Transverse colon (tissue), 4 donors: ENCODE measurements around the gene C10orf90. TPM values are rescaled to one million over a fixed set of nuclear protein-coding genes. Genes with fewer than 3 reads are reported as not detected.

Experiments used
- DNase-seq: peaks from one replicate; pipeline ENCODE4 v3.0.0-alpha.2; 2019
- H3K27ac ChIP-seq, 4 donors: fragments of 200-600 bp; sonication (generic); 2 replicates each; pipeline ENCODE4 v1.5.1; 2016 to 2018; ENCODE audit warnings: inconsistent platforms in 4 of 4
- H3K27me3 ChIP-seq: fragments of 200-600 bp; sonication (generic); 2 replicates; pipeline ENCODE4 v1.5.1; 2017; ENCODE audit warnings: inconsistent platforms
- H3K36me3 ChIP-seq, 4 donors: fragments of 200-600 bp; sonication (generic); 2 replicates each; pipeline ENCODE4 v1.5.1; 2017 to 2019; ENCODE audit warnings: inconsistent platforms in 4 of 4
- H3K4me1 ChIP-seq, 4 donors: fragments of 200-600 bp; sonication (generic); 2 replicates each; pipeline ENCODE4 v1.5.1; 2017 to 2020; ENCODE audit warnings: inconsistent platforms in 4 of 4
- H3K4me3 ChIP-seq, 4 donors: fragments of 200-600 bp; sonication (generic); 1 replicate in 1 of 4; 2 replicates in 3 of 4; pipeline versions ENCODE4 v1.5.1 to v1.6.1; 2017 to 2019; ENCODE audit warnings: inconsistent platforms in 4 of 4
- H3K9me3 ChIP-seq, 2 donors: fragments of 200-600 bp; sonication (generic); 2 replicates each; pipeline ENCODE4 v1.5.1; 2017 to 2019; ENCODE audit warnings: inconsistent platforms in 2 of 2
- EP300 ChIP-seq: sonication (generic); formaldehyde crosslinking; IDR thresholded peaks from one replicate; pipeline ENCODE4 v1.6.1; 2017; ENCODE audit warnings: antibody characterized with exemption, low read depth
- POLR2A ChIP-seq: fragments of 450-650 bp; IDR thresholded peaks from one replicate; pipeline ENCODE4 v1.6.1; 2016; ENCODE audit warnings: antibody characterized with exemption, mild to moderate bottlenecking, moderate library complexity
- POLR2AphosphoS5 ChIP-seq, 3 donors: sonication (generic); formaldehyde crosslinking; IDR thresholded peaks; one replicate each; pipeline ENCODE4 v1.6.1; 2016; ENCODE audit warnings: antibody characterized with exemption in 3 of 3
- WGBS, 2 donors: methylation state at CpG; one replicate each; pipeline ENCODE4 v1.1.5; 2018; ENCODE audit warnings: low coverage in 1 of 2; 5-methylcytosine and 5-hydroxymethylcytosine counted together
- in situ Hi-C, 4 donors: fragments of 200-750 bp; cut with MboI; loops; one replicate each; pipeline versions ENCODE4 v1.15.0 to v1.15.1; 2017; ENCODE audit warnings: low sequenced_read_pairs in 3 of 4, low pct_ligation_motif_present in 1 of 4, low pct_unique_long_range_greater_than_20kb in 1 of 4
- intact Hi-C: fragments of 100-400 bp; cut with DNase I; formaldehyde crosslinking; loops from one replicate; pipeline ENCODE4 v1.15.1; 2023; ENCODE audit warnings: low total_unique reads
- total RNA-seq, 4 donors: library from RNA; depleted of rRNA; stranded (reverse); fragments of >200 nt; gene quantifications; one replicate each; pipeline ENCODE4 v1.1.0, GENCODE V29; 2016
- TF ChIP-seq, protein P1 (sequence below), 5 experiments: fragments of 200-600 bp in 3 of 5; fragments of 450-650 bp in 2 of 5; sonication (generic) in 3 of 5; IDR thresholded peaks; 1 replicate in 2 of 5; 2 replicates in 3 of 5; pipeline ENCODE4 v1.5.1; 2016 to 2017; ENCODE audit warnings: antibody characterized with exemption in 5 of 5, inconsistent platforms in 3 of 5, mild to moderate bottlenecking in 2 of 5, moderate library complexity in 1 of 5

Gene C10orf90
- total RNA-seq, 4 donors from 2014 or later = not detected

DNA sequence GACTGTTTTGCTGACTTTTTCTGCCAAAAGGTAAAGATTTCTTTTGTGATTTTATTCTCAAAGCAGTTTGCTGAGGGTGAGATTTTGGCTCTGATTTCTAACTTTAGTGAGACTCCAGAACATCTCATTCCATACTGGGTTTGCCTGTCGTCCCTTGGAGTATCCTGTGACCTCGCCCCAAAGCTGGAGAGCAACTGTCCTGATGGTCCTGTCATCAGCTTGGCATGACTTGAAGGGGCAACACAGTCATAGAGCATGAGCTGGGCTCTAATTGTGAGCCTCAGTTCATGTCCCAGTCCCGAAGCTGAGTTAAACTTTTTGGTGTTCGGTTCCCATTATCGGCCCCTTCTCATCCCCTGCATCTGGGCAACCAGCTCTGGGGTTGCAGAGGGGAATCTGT is 23.4 kb downstream of the C10orf90 start:
- Histone ChIP-seq H3K9me3 (no peaks in the 10 kb centered on the region), H3K4me3 (no peak overlapping the region), H3K36me3 (no peaks in the 10 kb centered on the region), H3K27ac (no peak overlapping the region), H3K4me1 (no peaks in the 10 kb centered on the region), H3K27me3 (no peaks in the 10 kb centered on the region)
- 80% methylated on average over 5 of the region's 5 CpGs; no CpG with 5 or more reads in 1 of the 2 donors for WGBS, 2 donors
- TF ChIP-seq POLR2A (no peak), POLR2AphosphoS5 (IDR thresholded peaks at IDR 0.05) (no peak), EP300 (no peak)
- TF ChIP-seq, protein P1, sequence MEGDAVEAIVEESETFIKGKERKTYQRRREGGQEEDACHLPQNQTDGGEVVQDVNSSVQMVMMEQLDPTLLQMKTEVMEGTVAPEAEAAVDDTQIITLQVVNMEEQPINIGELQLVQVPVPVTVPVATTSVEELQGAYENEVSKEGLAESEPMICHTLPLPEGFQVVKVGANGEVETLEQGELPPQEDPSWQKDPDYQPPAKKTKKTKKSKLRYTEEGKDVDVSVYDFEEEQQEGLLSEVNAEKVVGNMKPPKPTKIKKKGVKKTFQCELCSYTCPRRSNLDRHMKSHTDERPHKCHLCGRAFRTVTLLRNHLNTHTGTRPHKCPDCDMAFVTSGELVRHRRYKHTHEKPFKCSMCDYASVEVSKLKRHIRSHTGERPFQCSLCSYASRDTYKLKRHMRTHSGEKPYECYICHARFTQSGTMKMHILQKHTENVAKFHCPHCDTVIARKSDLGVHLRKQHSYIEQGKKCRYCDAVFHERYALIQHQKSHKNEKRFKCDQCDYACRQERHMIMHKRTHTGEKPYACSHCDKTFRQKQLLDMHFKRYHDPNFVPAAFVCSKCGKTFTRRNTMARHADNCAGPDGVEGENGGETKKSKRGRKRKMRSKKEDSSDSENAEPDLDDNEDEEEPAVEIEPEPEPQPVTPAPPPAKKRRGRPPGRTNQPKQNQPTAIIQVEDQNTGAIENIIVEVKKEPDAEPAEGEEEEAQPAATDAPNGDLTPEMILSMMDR (IDR thresholded peaks at IDR 0.05) = no peak
- no peak for DNase-seq
- intact Hi-C loops (no loop called here), in situ Hi-C loops (no loop called here)

DNA sequence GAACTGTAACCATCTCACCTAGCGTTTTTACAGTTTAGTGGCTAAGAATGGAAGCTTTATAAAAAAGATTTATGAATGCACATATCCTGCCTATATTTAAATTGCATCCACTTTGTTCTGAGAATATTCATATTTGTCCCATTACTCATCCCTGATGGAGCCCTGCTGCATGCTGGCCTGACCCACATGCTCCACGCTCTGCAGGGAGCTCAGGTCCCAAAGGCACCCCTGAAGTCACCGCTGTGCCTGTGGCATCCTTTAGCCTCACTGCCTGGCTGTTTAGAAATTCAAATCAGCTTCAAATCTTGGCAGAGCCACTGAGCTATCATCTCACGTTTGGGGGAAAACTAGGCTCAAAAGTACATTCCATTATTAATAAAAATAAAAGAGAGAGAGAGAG is 24.4 kb downstream of the C10orf90 start:
- TF ChIP-seq POLR2A (no peak), EP300 (no peak), POLR2AphosphoS5 (IDR thresholded peaks at IDR 0.05) (no peak)
- TF ChIP-seq, protein P1 (IDR thresholded peaks at IDR 0.05) = no peak
- Histone ChIP-seq H3K9me3 (no peaks in the 10 kb centered on the region), H3K36me3 (no peaks in the 10 kb centered on the region), H3K4me3 (no peak overlapping the region), H3K27ac (no peak overlapping the region), H3K4me1 (no peaks in the 10 kb centered on the region), H3K27me3 (no peaks in the 10 kb centered on the region)
- intact Hi-C loops = no loop called here
- in situ Hi-C loops = no loop called here
- 42 to 63% methylated on average over 2 to 4 of the region's 4 CpGs for WGBS, 2 donors
- DNase-seq = no peak

DNA sequence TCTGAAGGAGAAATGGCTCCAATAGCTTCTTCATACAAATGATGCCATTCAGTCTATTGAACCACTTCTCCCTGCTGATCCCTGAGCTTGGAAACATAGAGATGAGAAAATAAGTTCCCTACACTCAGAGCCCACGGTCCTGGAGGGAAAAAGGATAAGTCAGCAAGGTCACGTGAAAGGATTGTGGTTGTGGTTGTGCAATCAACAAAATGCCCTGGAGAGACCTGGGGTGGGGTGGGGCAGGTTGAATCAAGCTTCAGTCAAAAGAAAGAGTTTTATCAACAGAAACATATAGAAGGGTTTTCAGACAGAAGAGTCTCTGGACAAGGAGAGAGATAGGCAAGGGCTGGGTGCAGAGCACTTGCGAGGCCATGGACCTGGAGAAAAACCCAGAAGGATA is 30.1 kb downstream of the C10orf90 start:
- Histone ChIP-seq H3K4me3 (no peak overlapping the region), H3K4me1 (no peaks in the 10 kb centered on the region), H3K27me3 (no peaks in the 10 kb centered on the region), H3K36me3 (no peaks in the 10 kb centered on the region), H3K9me3 (no peaks in the 10 kb centered on the region), H3K27ac (no peak overlapping the region)
- DNase-seq = no peak
- WGBS, 2 donors = 57 to 61% methylated on average over 3 of the region's 3 CpGs
- TF ChIP-seq POLR2A = no peak
- TF ChIP-seq EP300 = no peak
- no peak for TF ChIP-seq POLR2AphosphoS5 (IDR thresholded peaks at IDR 0.05)
- TF ChIP-seq, protein P1 (IDR thresholded peaks at IDR 0.05) = no peak
- intact Hi-C loops (no loop called here), in situ Hi-C loops (no loop called here)

DNA sequence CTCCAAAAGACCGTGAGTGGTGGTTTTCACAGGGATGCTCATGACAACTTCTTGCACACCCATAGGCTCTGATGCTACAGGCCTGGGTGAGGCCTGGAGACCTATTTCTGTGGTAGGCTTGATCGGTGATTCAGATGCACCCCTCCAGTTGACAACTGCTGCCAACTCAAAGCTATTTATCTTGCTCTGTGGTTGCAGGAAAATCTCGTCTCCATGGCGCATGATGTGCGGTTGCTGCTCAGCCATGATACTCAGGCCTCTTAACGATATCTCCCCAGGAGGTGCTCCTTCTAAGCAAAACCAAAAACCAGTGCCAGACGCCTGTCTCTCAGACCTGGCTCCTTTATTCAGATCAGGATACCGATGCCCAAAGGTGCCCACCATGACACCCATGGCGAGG is 31.4 kb downstream of the C10orf90 start:
- intact Hi-C loops (no loop called here), in situ Hi-C loops (no loop called here)
- WGBS, 2 donors = 85% methylated on average over 9 of the region's 9 CpGs; no CpG with 5 or more reads in 1 of the 2 donors

More for the DNA sequence above, 31.4 kb downstream of the C10orf90 start:
- H3K27ac ChIP-seq = no peak overlapping the region
- H3K4me1 ChIP-seq = no peaks in the 10 kb centered on the region
- H3K4me3 ChIP-seq = no peak overlapping the region
- no peaks in the 10 kb centered on the region for H3K9me3 ChIP-seq
- H3K27me3 ChIP-seq = no peaks in the 10 kb centered on the region
- no peaks in the 10 kb centered on the region for H3K36me3 ChIP-seq
- DNase-seq = no peak
- TF ChIP-seq POLR2AphosphoS5 (IDR thresholded peaks at IDR 0.05) = no peak
- no peak for TF ChIP-seq POLR2A
- TF ChIP-seq, protein P1 (IDR thresholded peaks at IDR 0.05) = no peak
- TF ChIP-seq EP300 = no peak
